Measurements from ENCODE around the gene RIIAD1. TPM values are rescaled to one million over a fixed set of nuclear protein-coding genes. Genes with fewer than 3 reads are reported as not detected.
A peak's percentile ranks its signal among the peaks of the same experiment; 100 is the strongest.

The RIIAD1 gene
- total RNA-seq, 1 experiment from 2014 or later = not detected

- POLR2A ChIA-PET (ENCODE audit: unreplicated experiment) = no interaction called here
- Histone ChIP-seq H3K4me2 (ENCODE audit: low read length) (no peak overlapping the region), H3F3A (ENCODE audit: low read length, unreplicated experiment) (no peaks in the 10 kb centered on the region), H3K4me1 (ENCODE audit: insufficient read depth, low read length) (no peaks in the 10 kb centered on the region), H3K27me3 (ENCODE audit: low read length) (no peaks in the 10 kb centered on the region), H3K9me2 (replicated peaks; ENCODE audit: low read length) (no peaks in the 10 kb centered on the region), H3K9ac (ENCODE audit: low read length) (no peak overlapping the region), H2AFZ (ENCODE audit: low read length) (no peak overlapping the region), H3K36me3 (ENCODE audit: low read depth, low read length) (peaks cover 13% of the 10 kb centered on the region; the same call in 1 of the 2 replicates), H4K20me1 (ENCODE audit: low read length) (no peaks in the 10 kb centered on the region), H3K9me3 (ENCODE audit: low read length) (no peaks in the 10 kb centered on the region), H3K27ac (ENCODE audit: low read length) (no peak overlapping the region), H3K4me3 (ENCODE audit: low read length) (no peak overlapping the region), H3K79me2 (ENCODE audit: low read length) (no peaks in the 10 kb centered on the region)
- CTCF ChIA-PET = interaction anchor here (0.6 kb wide), 2 partner anchors 68 to 146 kb away, joined by 3 to 4 read pairs; no protein-coding TSS in a partner anchor
- BruUV-seq (replicated peaks) = no TSS peak
- DNase-seq = no peak
- ATAC-seq = no peak
- no peak for TF ChIP-seq CTCF (conservative IDR thresholded peaks at IDR 0.05; ENCODE audit: low read depth, low read length)
- TF ChIP-seq EZH2 (IDR thresholded peaks at IDR 0.05; ENCODE audit: low read length, unreplicated experiment) = no peak
- no peak for TF ChIP-seq EZH2phosphoT487 (IDR thresholded peaks at IDR 0.05; ENCODE audit: borderline replicate concordance, low read length)
- intact Hi-C loops (cut with micrococcal nuclease) = loop anchor here (5.0 kb wide), 2 partner anchors 100 to 250 kb away; no protein-coding TSS in a partner anchor
These were observed 29.1 kb upstream of the RIIAD1 start for GRCh38 chr1:151692226-151692625.

- Histone ChIP-seq H4K20me1 (ENCODE audit: low read length) (no peaks in the 10 kb centered on the region), H3K9ac (ENCODE audit: low read length) (no peak overlapping the region), H3K4me2 (ENCODE audit: low read length) (no peak overlapping the region), H3K27ac (ENCODE audit: low read length) (no peak overlapping the region), H3K9me2 (replicated peaks; ENCODE audit: low read length) (no peaks in the 10 kb centered on the region), H3K9me3 (ENCODE audit: low read length) (no peaks in the 10 kb centered on the region), H3K4me1 (ENCODE audit: insufficient read depth, low read length) (no peaks in the 10 kb centered on the region), H3K79me2 (ENCODE audit: low read length) (no peaks in the 10 kb centered on the region), H3F3A (ENCODE audit: low read length, unreplicated experiment) (no peaks in the 10 kb centered on the region), H3K27me3 (ENCODE audit: low read length) (no peaks in the 10 kb centered on the region), H3K36me3 (ENCODE audit: low read depth, low read length) (peaks cover 13% of the 10 kb centered on the region; the same call in 1 of the 2 replicates), H3K4me3 (ENCODE audit: low read length) (no peak overlapping the region), H2AFZ (ENCODE audit: low read length) (no peak overlapping the region)
- ATAC-seq = peak; percentile 79
- TF ChIP-seq CTCF (conservative IDR thresholded peaks at IDR 0.05; ENCODE audit: low read depth, low read length) (peak; percentile 97), EZH2 (IDR thresholded peaks at IDR 0.05; ENCODE audit: low read length, unreplicated experiment) (no peak), EZH2phosphoT487 (IDR thresholded peaks at IDR 0.05; ENCODE audit: borderline replicate concordance, low read length) (no peak)
- POLR2A ChIA-PET (ENCODE audit: unreplicated experiment) = interaction anchor here (0.7 kb wide), 1 partner anchor 13 kb away, joined by 3 read pairs; no protein-coding TSS in a partner anchor
- DNase-seq = peak; percentile 72
- no TSS peak for BruUV-seq (replicated peaks)
- intact Hi-C loops (cut with micrococcal nuclease) = loop anchor here (1.0 to 5.0 kb wide), 4 partner anchors 42 to 251 kb away; no protein-coding TSS in a partner anchor
- CTCF ChIA-PET = interaction anchor here (0.6 to 1.6 kb wide), 8 partner anchors 11 to 143 kb away, joined by 3 to 13 read pairs (median 4); no protein-coding TSS in a partner anchor
These were observed 28.2 kb upstream of the RIIAD1 start for GRCh38 chr1:151693057-151693651.

GRCh38 chr1:151701515-151701914, 19.8 kb upstream of the RIIAD1 start:
- Histone ChIP-seq H3K4me2 (ENCODE audit: low read length) (no peak overlapping the region), H3K4me3 (ENCODE audit: low read length) (no peak overlapping the region), H3K4me1 (ENCODE audit: insufficient read depth, low read length) (no peaks in the 10 kb centered on the region), H3K9me3 (ENCODE audit: low read length) (no peaks in the 10 kb centered on the region), H3K9ac (ENCODE audit: low read length) (no peak overlapping the region), H3K27ac (ENCODE audit: low read length) (no peak overlapping the region), H4K20me1 (ENCODE audit: low read length) (no peaks in the 10 kb centered on the region), H3K79me2 (ENCODE audit: low read length) (no peaks in the 10 kb centered on the region), H3K36me3 (ENCODE audit: low read depth, low read length) (0 out of 2 replicates have a peak, but pooled peaks cover 3% of the 10 kb centered on the region), H3K9me2 (replicated peaks; ENCODE audit: low read length) (no peaks in the 10 kb centered on the region), H3F3A (ENCODE audit: low read length, unreplicated experiment) (no peaks in the 10 kb centered on the region), H3K27me3 (ENCODE audit: low read length) (no peaks in the 10 kb centered on the region), H2AFZ (ENCODE audit: low read length) (no peak overlapping the region)
- no peak for TF ChIP-seq EZH2 (IDR thresholded peaks at IDR 0.05; ENCODE audit: low read length, unreplicated experiment)
- TF ChIP-seq CTCF (conservative IDR thresholded peaks at IDR 0.05; ENCODE audit: low read depth, low read length) = no peak
- TF ChIP-seq EZH2phosphoT487 (IDR thresholded peaks at IDR 0.05; ENCODE audit: borderline replicate concordance, low read length) = no peak
- no peak for DNase-seq
- BruUV-seq (replicated peaks) = no TSS peak
- ChIA-PET CTCF (no interaction called here), POLR2A (ENCODE audit: unreplicated experiment) (no interaction called here)
- ATAC-seq = no peak
- intact Hi-C loops (cut with micrococcal nuclease) = no loop called here

Measured in PC-3 (cell line).